GM19099 (cell line): ENCODE measurements around the gene SERPINB8.

Experiments
- POLR2A ChIP-seq: IDR thresholded peaks from 3 replicates; pipeline ENCODE4 v1.6.1; 2011; ENCODE audit warnings: low read depth; ENCODE audit not compliant: insufficient read length; ENCODE audit errors: extremely low read depth

Gene SERPINB8

GRCh38 chr18:64029096-64029495, 59.2 kb downstream of the SERPINB8 start:
- TF ChIP-seq POLR2A, result no peak

GRCh38 chr18:64031411-64031810, 61.5 kb downstream of the SERPINB8 start:
- TF ChIP-seq POLR2A, result no peak

- no peak for TF ChIP-seq POLR2A
Observed at GRCh38 chr18:64032312-64032711, 62.4 kb downstream of the SERPINB8 start.

DNA sequence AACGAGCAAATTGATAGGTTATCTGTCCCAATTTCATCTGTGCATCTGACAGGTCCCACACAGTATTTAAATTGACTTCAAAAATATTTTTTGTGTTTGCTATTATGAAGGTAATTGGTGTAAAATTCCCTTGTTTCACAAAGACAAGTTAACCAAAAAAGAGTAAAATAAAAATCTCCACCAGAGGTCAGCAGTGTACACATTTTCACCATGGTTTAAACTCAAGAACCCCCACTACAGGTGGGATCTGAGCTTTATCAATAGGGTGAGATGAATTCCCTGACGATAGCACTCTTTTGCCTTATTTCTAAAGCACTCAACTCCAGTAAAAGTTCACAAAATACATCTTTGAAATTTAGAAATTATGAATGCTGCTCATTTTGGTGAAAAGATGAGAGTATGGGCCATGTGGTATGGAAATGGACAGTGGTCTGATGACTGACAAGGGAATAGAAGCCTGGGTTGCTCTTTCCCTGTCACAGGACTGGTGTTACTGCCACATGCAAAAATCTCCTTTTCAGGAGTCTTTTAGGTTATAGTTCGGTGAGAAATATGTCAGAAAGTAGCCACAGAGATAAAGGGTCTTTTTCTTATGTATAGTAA, 68.0 kb downstream of the SERPINB8 start:
- TF ChIP-seq POLR2A, result no peak
